Measurements from ENCODE around the gene PDS5B.
"Not testable (repeated sequence)": the region's sequence is repeated elsewhere in the genome, so short reads cannot be mapped to it uniquely, and the experiment has no call there.

PDS5B gene

GRCh38 chr13:32586080-32586900 is at the start of gene PDS5B:
Gene PDS5B (plus strand): TSS chr13:32586452. CDS start chr13:32648773, 62,321 bp downstream.
- DNase-seq: peak; percentile 99

GRCh38 chr13:32537580-32538142 is 48.6 kb upstream of the PDS5B start:
- DNase-seq: peak; percentile 57

- no peak for DNase-seq
Observed at GRCh38 chr13:32538143-32538620, 48.1 kb upstream of the PDS5B start.

GRCh38 chr13:32538621-32539246 is 47.5 kb upstream of the PDS5B start, which contains the start of gene N4BP2L2:
Gene N4BP2L2 (minus strand): TSS chr13:32538795. CDS start chr13:32537027, 1,768 bp downstream.
- peak; percentile 93 for DNase-seq

GRCh38 chr13:32542221-32542620 is 44.0 kb upstream of the PDS5B start:
- DNase-seq: no peak

GRCh38 chr13:32545083-32545482 is 41.2 kb upstream of the PDS5B start:
- DNase-seq: no peak

- no peak for DNase-seq
Observed at GRCh38 chr13:32548837-32549236, 37.4 kb upstream of the PDS5B start.

GRCh38 chr13:32549788-32550187 is 36.5 kb upstream of the PDS5B start:
- no peak for DNase-seq

- DNase-seq: no peak
Observed at GRCh38 chr13:32553720-32554119, 32.5 kb upstream of the PDS5B start.

GRCh38 chr13:32555613-32556012 is 30.6 kb upstream of the PDS5B start:
- no peak for DNase-seq

- DNase-seq: not testable (repeated sequence)
Observed at GRCh38 chr13:32560842-32561241, 25.4 kb upstream of the PDS5B start.

- not testable (repeated sequence) for DNase-seq
Observed at GRCh38 chr13:32575687-32576086, 10.6 kb upstream of the PDS5B start.

- DNase-seq: no peak
Observed at GRCh38 chr13:32577032-32577431, 9.2 kb upstream of the PDS5B start.

GRCh38 chr13:32581177-32581786 is 5.0 kb upstream of the PDS5B start:
- no peak for DNase-seq

GRCh38 chr13:32582281-32582680 is 4.0 kb upstream of the PDS5B start:
- no peak for DNase-seq

GRCh38 chr13:32582991-32583390 is 3.3 kb upstream of the PDS5B start:
- DNase-seq: no peak

- peak; percentile 51 for DNase-seq
Observed at GRCh38 chr13:32585550-32586079, 637 bp upstream of the PDS5B start.

- DNase-seq: peak; percentile 84
Observed at GRCh38 chr13:32587011-32587810, 959 bp downstream of the PDS5B start.

- DNase-seq: no peak
Observed at GRCh38 chr13:32587811-32588170, 1.5 kb downstream of the PDS5B start.

GRCh38 chr13:32588736-32589135 is 2.5 kb downstream of the PDS5B start:
- DNase-seq: no peak

GRCh38 chr13:32589471-32589870 is 3.2 kb downstream of the PDS5B start:
- no peak for DNase-seq

GRCh38 chr13:32590266-32590665 is 4.0 kb downstream of the PDS5B start:
- no peak for DNase-seq

All from right forelimb (tissue), 1 donor.